Stimulated activated memory B cell treated with anti-CD40 and anti-IgM and Interleukin-4, amounts not matched to agents 10 μg/mL and 1 μg/mL and 100 μg/mL, for 72 hours (primary cell): Measurements from ENCODE around the gene AP3S1.
"Not testable (repeated sequence)": the region's sequence is repeated elsewhere in the genome, so short reads cannot be mapped to it uniquely, and the experiment has no call there.

ENCODE experiments used
- ATAC-seq: fragments of 150-1000 bp; cut with Tn5 transposase; 2 replicates; pipeline ENCODE4 v1.10.0; 2021
- H3K27ac Mint-ChIP-seq: one replicate; pipeline ENCODE4 v1.8.0; 2022; ENCODE audit warnings: mild to moderate bottlenecking, mixed read lengths
- H3K27me3 Mint-ChIP-seq: one replicate; pipeline ENCODE4 v1.8.0; 2022; ENCODE audit warnings: mixed read lengths
- H3K36me3 Mint-ChIP-seq: one replicate; pipeline ENCODE4 v1.8.0; 2022; ENCODE audit warnings: mixed read lengths
- H3K4me1 Mint-ChIP-seq: one replicate; pipeline ENCODE4 v1.8.0; 2022; ENCODE audit warnings: mixed read lengths
- H3K4me3 Mint-ChIP-seq: one replicate; pipeline ENCODE4 v1.8.0; 2022; ENCODE audit warnings: mild to moderate bottlenecking, moderate library complexity, mixed read lengths
- H3K9me3 Mint-ChIP-seq: one replicate; pipeline ENCODE4 v1.8.0; 2022; ENCODE audit warnings: mixed read lengths

The AP3S1 gene

DNA sequence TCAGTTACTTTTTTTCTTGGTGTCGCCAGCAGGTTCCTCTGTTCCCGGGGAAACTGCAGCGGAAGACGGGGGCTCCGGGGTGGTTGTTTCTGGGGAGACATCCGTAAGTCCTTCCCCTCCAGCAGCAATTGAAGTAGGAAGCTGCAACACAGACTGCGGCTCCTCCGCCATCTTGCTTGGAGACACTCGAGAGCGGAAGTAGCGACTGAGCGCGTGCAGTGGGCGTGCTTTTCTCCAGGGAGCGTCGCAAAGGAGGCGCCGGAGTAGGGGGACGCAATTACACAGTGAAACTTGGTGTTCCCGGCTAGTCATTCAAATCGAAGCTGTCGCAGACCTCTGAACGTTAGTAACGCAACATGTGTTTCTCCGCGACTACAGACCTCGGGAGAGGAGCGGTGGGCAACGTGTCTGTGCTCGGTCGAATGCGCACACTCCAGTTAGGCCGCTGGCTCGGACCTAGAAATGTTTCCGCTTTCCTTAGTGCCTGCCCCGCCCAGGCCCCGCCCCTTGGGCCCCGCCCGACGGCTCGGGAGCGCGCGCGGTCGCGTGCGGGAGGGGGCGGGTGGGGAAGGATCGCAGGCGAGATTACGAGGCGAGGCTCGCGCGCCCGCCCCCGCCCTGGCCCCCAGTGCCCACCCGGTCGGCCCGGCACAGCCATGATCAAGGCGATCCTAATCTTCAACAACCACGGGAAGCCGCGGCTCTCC, at the start of gene AP3S1, which contains the start of gene ATG12:
TSS of gene AP3S1 (plus strand) at position 554 of the 707 bp plus-strand sequence. CDS start at position 657, 103 bp downstream.
TSS of gene ATG12 (minus strand) at position 184 of the 707 bp plus-strand sequence. CDS start at position 171, 13 bp downstream.
- Mint-ChIP-seq H3K27ac (peak within 1 kb of the TSS; percentile 97), H3K4me3 (peak within 1 kb of the TSS; percentile 97), H3K9me3 (no peaks in the 10 kb centered on the region), H3K4me1 (peaks cover 51% of the 10 kb centered on the region), H3K27me3 (no peaks in the 10 kb centered on the region), H3K36me3 (peaks cover under 1% of the 10 kb centered on the region)
- peak; percentile 93 for ATAC-seq

DNA sequence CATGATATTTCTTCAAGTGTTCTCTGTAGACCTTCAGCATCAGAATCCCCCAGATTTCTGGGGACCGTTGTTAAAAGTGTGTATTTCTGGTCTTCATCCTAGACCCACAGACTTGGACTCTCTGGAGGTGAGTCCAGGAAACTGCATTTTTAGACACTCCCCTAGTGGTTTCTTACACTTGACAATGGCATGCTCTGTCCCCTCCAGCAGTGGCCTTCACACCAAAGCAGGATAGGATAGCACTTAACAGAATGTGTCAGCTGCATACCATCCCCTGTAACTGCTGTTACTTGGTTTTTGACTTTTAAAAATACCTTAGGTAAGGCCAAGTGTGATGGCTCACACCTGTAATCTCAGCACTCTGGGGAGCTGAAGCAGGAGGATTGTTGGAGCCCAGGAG, 46.0 kb upstream of the AP3S1 start:
- ATAC-seq = no peak
- no peaks in the 10 kb centered on the region for H3K9me3 Mint-ChIP-seq
- H3K27ac Mint-ChIP-seq = no peak overlapping the region
- no peaks in the 10 kb centered on the region for H3K4me1 Mint-ChIP-seq
- no peaks in the 10 kb centered on the region for H3K36me3 Mint-ChIP-seq
- no peak overlapping the region for H3K4me3 Mint-ChIP-seq
- H3K27me3 Mint-ChIP-seq = peaks cover 46% of the 10 kb centered on the region

DNA sequence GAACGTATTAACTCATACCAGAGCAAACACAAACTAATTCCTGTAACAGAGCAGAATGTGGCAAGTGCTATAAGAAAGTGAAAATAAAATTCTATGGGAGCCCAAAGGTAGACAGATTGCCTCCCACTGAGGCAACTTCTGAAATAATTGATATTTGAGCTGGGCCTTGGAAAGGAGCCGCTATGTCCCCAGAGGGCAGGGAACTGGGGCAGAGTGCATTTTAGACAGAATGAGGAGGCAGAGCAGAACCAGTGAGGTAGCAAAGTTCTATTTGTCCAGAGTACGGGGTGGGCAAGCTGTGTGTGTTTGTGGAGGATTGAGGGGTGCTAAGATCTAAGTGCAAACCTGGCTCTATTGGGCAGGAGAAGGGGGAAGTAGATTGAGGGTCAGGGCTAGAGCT, 45.1 kb upstream of the AP3S1 start:
- Mint-ChIP-seq H3K4me1 (no peaks in the 10 kb centered on the region), H3K27ac (no peak overlapping the region), H3K27me3 (peaks cover 40% of the 10 kb centered on the region), H3K9me3 (no peaks in the 10 kb centered on the region), H3K36me3 (no peaks in the 10 kb centered on the region), H3K4me3 (no peak overlapping the region)
- no peak for ATAC-seq

DNA sequence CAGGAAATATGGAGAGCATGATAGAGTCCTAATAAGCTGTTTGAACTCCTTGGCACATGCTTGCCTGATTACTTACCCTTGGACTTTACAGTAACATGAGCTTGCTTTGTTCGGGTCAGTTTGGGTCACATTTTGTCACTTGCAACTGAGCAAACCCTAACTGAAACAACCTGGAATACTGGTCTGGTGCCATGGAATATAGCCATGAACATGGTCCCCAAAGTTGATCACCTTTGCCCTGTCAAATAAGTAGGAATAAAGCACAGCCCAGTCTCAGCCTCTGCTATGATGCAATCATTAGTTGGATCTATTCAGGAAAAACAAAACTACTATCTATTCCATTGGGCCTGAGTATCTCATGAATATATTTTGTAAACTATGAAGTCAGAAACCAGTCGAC, 43.5 kb upstream of the AP3S1 start:
- Mint-ChIP-seq H3K27me3 (peaks cover 29% of the 10 kb centered on the region), H3K4me1 (no peaks in the 10 kb centered on the region), H3K27ac (no peak overlapping the region), H3K36me3 (no peaks in the 10 kb centered on the region), H3K4me3 (no peak overlapping the region), H3K9me3 (no peaks in the 10 kb centered on the region)
- ATAC-seq = no peak

GRCh38 chr5:115800108-115800507, 41.6 kb upstream of the AP3S1 start:
- Mint-ChIP-seq H3K9me3 (no peaks in the 10 kb centered on the region), H3K4me3 (no peak overlapping the region), H3K27me3 (peaks cover 27% of the 10 kb centered on the region), H3K4me1 (no peaks in the 10 kb centered on the region), H3K27ac (no peak overlapping the region), H3K36me3 (no peaks in the 10 kb centered on the region)
- ATAC-seq = no peak

- no peaks in the 10 kb centered on the region for H3K9me3 Mint-ChIP-seq
- no peak for ATAC-seq
These were observed 40.6 kb upstream of the AP3S1 start for GRCh38 chr5:115801152-115801551.

GRCh38 chr5:115801984-115802383, 39.8 kb upstream of the AP3S1 start:
- Mint-ChIP-seq H3K27me3 (peaks cover 20% of the 10 kb centered on the region), H3K9me3 (no peaks in the 10 kb centered on the region), H3K36me3 (no peaks in the 10 kb centered on the region), H3K27ac (no peak overlapping the region), H3K4me3 (no peak overlapping the region), H3K4me1 (no peaks in the 10 kb centered on the region)
- no peak for ATAC-seq

More at GRCh38 chr5:115801152-115801551, 40.6 kb upstream of the AP3S1 start:
- no peaks in the 10 kb centered on the region for H3K36me3 Mint-ChIP-seq
- H3K4me1 Mint-ChIP-seq = no peaks in the 10 kb centered on the region
- no peak overlapping the region for H3K4me3 Mint-ChIP-seq
- peaks cover 27% of the 10 kb centered on the region for H3K27me3 Mint-ChIP-seq
- no peak overlapping the region for H3K27ac Mint-ChIP-seq

- no peak for ATAC-seq
- Mint-ChIP-seq H3K4me1 (no peaks in the 10 kb centered on the region), H3K27ac (no peak overlapping the region), H3K4me3 (no peak overlapping the region), H3K36me3 (no peaks in the 10 kb centered on the region), H3K9me3 (no peaks in the 10 kb centered on the region), H3K27me3 (peaks cover 17% of the 10 kb centered on the region)
These were observed 34.6 kb upstream of the AP3S1 start for GRCh38 chr5:115806986-115807653.

- no peaks in the 10 kb centered on the region for H3K9me3 Mint-ChIP-seq
- peaks cover 21% of the 10 kb centered on the region for H3K27me3 Mint-ChIP-seq
- no peak for ATAC-seq
- no peak overlapping the region for H3K4me3 Mint-ChIP-seq
- H3K27ac Mint-ChIP-seq = no peak overlapping the region
- H3K4me1 Mint-ChIP-seq = no peaks in the 10 kb centered on the region
- no peaks in the 10 kb centered on the region for H3K36me3 Mint-ChIP-seq
These were observed 34.1 kb upstream of the AP3S1 start for GRCh38 chr5:115807654-115808052.

DNA sequence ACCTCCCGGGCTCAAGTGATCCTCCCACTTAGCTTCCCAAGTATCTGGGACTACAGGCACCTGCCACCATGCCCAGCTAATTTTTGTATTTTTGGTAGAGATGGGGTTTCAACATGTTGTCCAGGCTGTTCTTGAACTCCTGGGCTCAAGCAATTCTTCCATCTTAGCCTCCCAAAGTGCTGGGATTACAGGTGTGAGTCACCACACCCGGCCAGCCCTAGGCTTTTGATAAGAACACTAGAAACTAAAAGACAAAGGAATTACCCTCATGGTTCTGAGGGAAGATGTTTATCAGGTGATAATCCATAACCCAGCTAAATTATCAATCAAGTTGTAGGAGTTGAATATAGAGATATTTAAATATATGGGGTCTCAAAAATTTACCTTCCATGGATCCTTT, 33.7 kb upstream of the AP3S1 start:
- ATAC-seq, H3K4me1 Mint-ChIP-seq, H3K27ac Mint-ChIP-seq, H3K36me3 Mint-ChIP-seq, H3K9me3 Mint-ChIP-seq, H3K4me3 Mint-ChIP-seq: not testable (repeated sequence)
- H3K27me3 Mint-ChIP-seq = peaks cover 25% of the 10 kb centered on the region

DNA sequence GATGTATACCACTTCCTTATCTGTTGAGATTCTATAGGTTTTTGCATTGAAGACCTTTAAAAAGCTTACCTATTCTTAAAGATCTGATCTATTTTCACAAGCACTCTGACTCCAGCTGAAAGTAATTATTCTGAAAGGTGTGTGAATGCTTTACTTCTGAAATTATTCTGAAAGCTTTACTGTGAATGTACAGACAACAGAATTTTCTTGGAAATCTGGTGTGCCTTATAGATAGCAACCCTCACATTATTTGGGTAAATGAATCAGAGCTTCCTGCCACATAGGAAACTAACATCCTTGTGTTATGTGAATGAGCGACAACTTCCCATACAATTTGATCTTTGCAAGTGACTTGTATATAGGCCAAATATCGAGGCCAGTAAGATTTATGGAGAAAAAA, 31.8 kb upstream of the AP3S1 start:
- peaks cover 3% of the 10 kb centered on the region for H3K4me1 Mint-ChIP-seq
- no peak for ATAC-seq
- no peaks in the 10 kb centered on the region for H3K9me3 Mint-ChIP-seq
- H3K27me3 Mint-ChIP-seq = peaks cover 44% of the 10 kb centered on the region
- H3K27ac Mint-ChIP-seq = no peak overlapping the region
- H3K36me3 Mint-ChIP-seq = no peaks in the 10 kb centered on the region
- H3K4me3 Mint-ChIP-seq = no peak overlapping the region

GRCh38 chr5:115810761-115811160, 31.0 kb upstream of the AP3S1 start:
- H3K27ac Mint-ChIP-seq = no peak overlapping the region
- peaks cover 52% of the 10 kb centered on the region for H3K27me3 Mint-ChIP-seq
- H3K36me3 Mint-ChIP-seq = no peaks in the 10 kb centered on the region
- H3K4me1 Mint-ChIP-seq = peaks cover 11% of the 10 kb centered on the region
- H3K9me3 Mint-ChIP-seq = no peaks in the 10 kb centered on the region
- H3K4me3 Mint-ChIP-seq = no peak overlapping the region
- ATAC-seq = no peak

DNA sequence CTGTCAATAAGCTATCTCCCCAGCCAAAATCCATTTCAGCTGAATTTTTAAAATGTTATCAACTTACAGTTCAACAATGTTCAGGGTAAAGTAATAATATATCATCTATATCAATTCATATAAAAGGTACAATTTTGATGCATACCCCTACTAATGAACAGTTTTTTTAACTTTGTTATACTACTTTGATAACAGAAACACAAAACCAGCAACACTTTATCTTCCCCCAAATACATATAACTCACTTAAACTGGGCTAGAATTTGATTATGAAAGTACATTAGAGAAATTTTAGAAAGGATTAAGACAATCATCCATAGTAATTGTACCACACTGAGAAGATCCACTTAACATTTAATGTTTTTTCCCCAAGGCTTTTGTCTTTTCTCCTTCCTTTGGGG, 30.3 kb upstream of the AP3S1 start:
- Mint-ChIP-seq H3K9me3 (no peaks in the 10 kb centered on the region), H3K4me3 (no peak overlapping the region), H3K27me3 (peaks cover 59% of the 10 kb centered on the region), H3K4me1 (peaks cover 15% of the 10 kb centered on the region), H3K36me3 (no peaks in the 10 kb centered on the region), H3K27ac (no peak overlapping the region)
- ATAC-seq = no peak

GRCh38 chr5:115812372-115812771, 29.4 kb upstream of the AP3S1 start:
- no peak for ATAC-seq
- no peaks in the 10 kb centered on the region for H3K36me3 Mint-ChIP-seq
- H3K27ac Mint-ChIP-seq = no peak overlapping the region
- H3K9me3 Mint-ChIP-seq = no peaks in the 10 kb centered on the region
- H3K27me3 Mint-ChIP-seq = peaks cover 63% of the 10 kb centered on the region
- peaks cover 21% of the 10 kb centered on the region for H3K4me1 Mint-ChIP-seq
- H3K4me3 Mint-ChIP-seq = no peak overlapping the region

GRCh38 chr5:115813719-115814118, 28.0 kb upstream of the AP3S1 start:
- no peak overlapping the region for H3K4me3 Mint-ChIP-seq
- H3K27ac Mint-ChIP-seq = no peak overlapping the region
- no peak for ATAC-seq
- peaks cover 21% of the 10 kb centered on the region for H3K4me1 Mint-ChIP-seq
- H3K36me3 Mint-ChIP-seq = no peaks in the 10 kb centered on the region
- no peaks in the 10 kb centered on the region for H3K9me3 Mint-ChIP-seq
- peaks cover 64% of the 10 kb centered on the region for H3K27me3 Mint-ChIP-seq
